ENCODE results near the gene RBM10.

Gene RBM10

DNA sequence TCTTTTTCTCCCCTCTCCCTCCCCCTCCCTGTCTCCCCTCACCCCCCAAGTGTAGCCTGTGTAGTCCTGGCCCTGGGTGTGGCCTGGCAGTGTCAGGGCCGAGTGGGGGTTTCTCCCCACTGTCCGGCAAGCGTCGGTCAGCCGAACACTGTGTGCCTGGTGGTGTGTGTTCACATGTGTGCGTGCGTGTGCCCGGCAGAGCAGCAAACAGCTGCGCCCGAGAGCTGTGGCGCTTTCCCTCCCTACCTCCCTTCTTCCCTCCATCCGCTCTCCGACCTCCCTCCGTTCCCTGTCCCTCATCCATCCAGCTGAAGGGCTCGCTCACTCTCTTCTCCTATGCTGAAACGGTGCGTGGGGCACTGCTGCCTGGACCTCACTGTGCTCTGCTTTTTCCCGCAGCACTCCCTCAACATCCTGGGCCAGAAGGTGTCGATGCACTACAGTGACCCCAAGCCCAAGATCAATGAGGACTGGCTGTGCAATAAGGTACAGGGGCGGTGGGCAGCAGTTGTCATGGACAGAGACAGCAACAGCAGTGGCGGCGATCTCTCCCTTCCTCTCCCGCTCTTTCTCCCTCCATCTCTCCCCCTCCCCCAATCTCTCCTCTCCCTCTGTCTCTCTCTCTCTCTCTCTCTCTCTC is 31.2 kb downstream of the RBM10 start:
- DNase-seq = no peak

DNA sequence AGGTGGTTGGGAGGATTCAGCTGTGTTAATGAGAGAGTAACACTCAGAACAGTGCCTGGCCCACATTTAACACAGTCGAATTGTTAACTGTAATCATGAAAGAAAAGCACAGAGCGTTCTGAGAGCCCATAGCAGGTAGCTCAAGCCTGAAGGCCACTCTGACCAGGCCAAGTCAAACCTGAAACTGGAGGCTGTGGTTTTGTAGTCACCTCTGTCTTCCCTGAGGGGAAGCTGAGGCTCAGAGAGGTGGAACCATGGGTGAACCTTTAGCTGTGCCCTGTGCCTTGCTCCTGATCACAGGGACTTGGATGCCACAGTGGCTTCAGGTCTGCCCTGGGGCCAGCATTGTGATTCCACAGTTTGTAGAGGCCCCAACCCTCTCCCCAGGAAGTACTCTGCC is 32.1 kb downstream of the RBM10 start:
- no peak for DNase-seq

DNA sequence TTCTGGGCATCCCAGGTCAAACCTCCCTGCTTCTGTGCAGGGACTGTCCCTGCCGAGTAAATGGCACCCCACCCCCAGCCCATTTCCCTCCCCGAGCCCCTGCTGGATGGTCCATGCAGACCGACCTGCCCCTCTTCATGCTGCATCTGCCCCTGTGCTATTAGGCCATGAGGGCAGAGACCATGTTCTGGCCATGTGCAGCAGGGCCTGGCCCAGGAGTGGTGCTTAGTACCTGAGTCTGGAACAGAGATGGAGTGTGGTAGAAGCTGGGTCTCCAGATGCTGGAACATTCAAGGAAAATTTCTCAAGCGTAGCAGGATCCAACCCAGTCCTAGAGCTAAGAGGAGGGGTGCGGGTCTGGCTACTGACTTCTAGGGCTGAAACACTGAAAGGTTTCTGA is 33.3 kb downstream of the RBM10 start:
- no peak for DNase-seq

DNA sequence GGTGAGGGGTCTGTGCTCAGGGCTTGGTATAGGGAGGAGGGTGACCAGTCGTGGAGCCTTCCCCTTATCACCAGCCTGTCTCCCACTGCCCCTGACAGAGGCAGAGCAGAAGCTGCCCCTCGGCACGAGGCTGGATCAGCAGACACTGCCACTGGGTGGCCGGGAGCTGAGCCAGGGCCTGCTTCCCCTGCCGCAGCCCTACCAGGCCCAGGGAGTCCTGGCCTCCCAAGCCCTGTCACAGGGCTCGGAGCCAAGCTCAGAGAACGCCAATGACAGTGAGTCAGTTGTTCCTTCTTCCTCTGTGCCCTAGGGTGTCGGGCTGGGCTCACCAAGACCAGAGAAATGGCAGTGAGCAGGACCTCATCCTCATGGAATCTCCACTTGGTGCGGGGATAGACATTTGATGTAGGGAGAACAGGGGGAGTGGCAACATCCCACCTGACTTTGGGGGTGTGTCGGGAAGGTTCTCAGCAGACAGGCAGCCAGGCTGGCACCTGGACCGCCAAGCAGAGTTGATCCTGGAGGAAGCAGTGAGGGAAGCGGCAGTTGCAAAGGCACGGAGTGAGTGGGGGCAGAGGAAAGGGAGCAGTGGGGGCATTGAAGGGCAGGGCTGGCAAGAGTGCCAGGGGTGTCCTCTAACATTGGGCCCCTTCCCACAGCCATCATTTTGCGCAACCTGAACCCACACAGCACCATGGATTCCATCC is 34.4 kb downstream of the RBM10 start:
- peak in 37 of 51 donors; percentile 1 to 71 (median 30) for DNase-seq

- no peak for DNase-seq
Measured at GRCh38 chrX:47179928-47180255, 34.9 kb downstream of the RBM10 start.

- DNase-seq = no peak
Measured at GRCh38 chrX:47180346-47180745, 35.3 kb downstream of the RBM10 start.

DNA sequence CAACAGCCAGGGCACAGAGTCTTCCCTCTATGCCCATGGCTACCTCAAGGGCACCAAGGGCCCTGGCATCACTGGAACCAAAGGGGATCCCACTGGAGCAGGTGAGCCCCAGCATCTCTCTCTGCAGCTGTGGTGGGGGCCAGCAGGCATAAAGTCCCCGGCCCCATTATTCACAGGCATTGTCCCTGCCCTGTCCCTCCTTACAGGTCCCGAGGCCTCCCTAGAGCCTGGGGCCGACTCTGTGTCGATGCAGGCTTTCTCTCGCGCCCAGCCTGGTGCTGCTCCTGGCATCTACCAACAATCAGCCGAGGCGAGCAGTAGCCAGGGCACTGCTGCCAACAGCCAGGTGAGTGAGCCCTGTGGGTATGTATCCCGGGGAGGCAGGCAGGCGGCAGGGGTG is 36.3 kb downstream of the RBM10 start:
- DNase-seq = no peak

- no peak for DNase-seq
Measured at GRCh38 chrX:47182106-47182700, 37.2 kb downstream of the RBM10 start.

DNA sequence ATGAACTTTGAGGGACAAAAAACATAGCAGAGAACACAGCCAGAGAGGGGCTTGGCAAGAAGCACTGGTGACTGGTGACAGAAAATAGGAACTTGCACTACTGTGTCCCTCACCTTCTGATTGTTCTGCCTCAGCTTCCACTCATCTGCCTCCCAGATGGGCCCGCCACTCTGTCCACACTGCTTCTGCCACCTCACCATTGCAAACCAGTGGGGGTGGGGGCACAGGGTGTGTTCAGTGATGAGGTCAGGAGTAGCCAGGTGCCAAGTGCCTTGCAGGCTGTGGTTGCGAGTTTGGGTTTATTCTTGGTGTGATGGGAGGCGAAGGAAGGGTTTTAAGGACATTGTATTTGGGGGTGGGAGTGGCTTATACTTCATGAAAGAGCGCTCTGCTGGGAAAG is 39.5 kb downstream of the RBM10 start:
- DNase-seq = no peak

DNA sequence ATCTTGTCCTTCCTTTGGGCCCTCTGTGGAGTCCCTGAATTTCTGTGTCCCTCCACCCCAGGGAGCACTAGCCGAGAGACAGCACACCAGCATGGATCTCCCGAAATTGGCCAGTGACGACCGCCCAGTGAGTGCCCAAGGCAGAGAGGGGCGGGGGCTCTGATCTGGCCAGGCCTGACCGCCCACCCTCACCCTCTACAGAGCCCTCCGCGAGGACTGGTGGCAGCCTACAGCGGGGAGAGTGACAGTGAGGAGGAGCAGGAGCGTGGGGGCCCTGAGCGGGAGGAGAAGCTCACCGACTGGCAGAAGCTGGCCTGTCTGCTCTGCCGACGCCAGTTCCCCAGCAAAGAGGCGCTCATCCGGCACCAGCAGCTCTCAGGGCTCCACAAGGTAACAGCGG is 40.2 kb downstream of the RBM10 start:
- no peak for DNase-seq

GRCh38 chrX:47186096-47186740 is 41.2 kb downstream of the RBM10 start:
- DNase-seq = no peak

- no peak for DNase-seq
Measured at GRCh38 chrX:47187106-47187677, 42.2 kb downstream of the RBM10 start.

DNA sequence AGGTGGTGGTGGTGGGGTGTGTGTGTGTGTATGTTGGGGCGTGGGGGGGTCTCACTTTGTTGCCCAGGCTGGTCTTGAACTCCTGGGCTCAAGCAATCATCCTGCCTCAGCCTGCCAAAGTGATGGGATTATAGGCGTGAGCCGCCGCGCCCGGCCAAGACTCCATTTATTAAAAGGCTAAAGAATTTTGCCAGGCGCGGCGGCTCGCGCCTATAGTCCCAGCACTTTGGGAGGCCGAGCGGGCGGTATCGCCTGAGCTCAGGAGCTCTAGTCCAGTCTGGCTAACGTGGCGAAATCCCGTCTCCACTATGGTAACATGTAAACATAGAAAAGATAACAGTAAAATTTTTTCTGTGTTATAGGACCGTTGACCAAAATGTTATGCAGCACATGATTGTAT is 44.9 kb downstream of the RBM10 start:
- no peak for DNase-seq

DNA sequence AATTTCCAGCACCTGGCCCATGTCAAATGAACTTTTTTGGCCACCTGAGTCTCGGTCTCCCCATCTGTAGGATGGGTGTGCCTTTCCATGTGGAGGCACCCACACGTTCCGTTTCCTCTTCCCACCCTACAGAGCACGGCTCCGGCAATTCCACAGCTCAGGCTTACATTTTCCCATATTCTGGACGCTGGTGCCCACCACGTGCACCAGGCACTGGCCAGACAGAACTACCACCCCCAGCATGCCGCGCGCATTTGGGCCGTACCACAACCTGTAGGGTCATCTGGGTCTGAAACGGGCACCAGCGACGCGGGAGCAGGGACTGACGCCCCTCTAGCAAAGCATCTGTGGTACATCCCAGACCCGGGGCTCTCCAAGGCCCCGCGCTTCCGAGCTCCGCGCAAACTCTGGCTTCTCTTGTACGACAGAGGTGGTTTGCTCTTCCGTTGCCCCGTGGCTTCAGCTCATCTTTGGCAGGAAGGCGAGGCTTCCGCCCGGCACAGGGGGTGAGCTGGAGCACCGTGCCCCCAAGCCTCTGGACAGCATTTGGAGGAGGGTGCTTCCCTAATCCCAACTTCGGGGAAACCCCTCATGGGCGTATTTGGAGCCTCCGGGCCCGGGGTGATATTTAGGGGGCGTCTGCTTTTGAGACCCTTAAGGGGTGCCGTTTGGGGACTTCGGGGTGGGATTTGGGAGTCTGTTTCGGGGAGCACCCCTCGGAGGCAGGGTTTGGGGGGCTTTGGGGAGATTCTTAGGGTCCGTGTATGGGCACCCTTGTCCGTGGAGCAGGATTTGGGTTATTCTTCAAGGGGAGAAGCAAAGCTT is 45.6 kb downstream of the RBM10 start:
- peak; percentile 3 to 89 (median 73) for DNase-seq

GRCh38 chrX:47191331-47191730 is 46.3 kb downstream of the RBM10 start:
- DNase-seq = no peak

- no peak for DNase-seq
Measured at GRCh38 chrX:47191806-47192401, 46.9 kb downstream of the RBM10 start.

DNA sequence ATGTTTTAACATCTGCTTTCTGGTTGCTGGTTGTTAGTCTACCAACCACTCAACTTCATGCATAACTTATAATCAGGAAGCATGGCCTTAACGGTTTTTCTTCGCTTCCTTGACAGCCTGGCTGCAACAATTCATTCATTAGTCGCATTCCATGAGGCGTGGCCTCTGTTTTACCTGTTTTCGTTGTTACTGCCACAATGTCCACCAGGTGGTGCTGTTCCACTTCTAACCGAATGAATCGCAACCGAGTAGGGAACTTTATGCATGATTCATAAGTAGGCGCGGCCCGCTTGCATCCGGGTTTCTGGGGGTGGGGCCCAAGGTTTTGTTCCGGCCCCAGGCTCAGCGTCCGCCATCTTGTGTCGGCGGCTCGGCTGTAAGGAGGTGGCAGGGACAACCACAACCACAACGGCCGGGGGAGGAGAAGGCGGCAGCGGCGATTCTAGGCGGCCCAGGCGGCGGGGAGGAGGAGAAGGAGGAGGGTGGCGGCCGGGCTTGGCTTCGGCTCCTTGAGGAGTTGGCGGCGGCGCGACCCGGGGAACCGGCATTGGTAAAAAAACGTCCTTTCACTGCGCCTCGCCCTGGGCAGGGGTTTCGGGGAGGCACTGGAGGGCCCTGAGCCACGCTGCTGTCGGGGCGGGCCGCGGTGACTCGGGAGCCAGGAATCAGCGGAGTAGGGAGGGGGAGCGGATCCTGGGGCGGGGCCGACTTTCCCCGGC is 48.6 kb downstream of the RBM10 start, which contains the start of gene UBA1:
Gene UBA1, plus strand, starts transcription at position 355 of the 719 bp plus-strand sequence. CDS start 4,974 bp downstream, outside the sequence.
- DNase-seq = peak; percentile 18 to 99 (median 86)

- peak in 2 of 51 donors; percentile 24 to 48 for DNase-seq
Measured at GRCh38 chrX:47194194-47194787, 49.3 kb downstream of the RBM10 start.

- no peak for DNase-seq
Measured at GRCh38 chrX:47196098-47196497, 51.1 kb downstream of the RBM10 start.

GRCh38 chrX:47197526-47197925 is 52.5 kb downstream of the RBM10 start:
- no peak for DNase-seq

Data from hypothalamus (tissue), 51 donors.